ENCODE measurements around the gene TPPP3. TPM values are rescaled to one million over a fixed set of nuclear protein-coding genes. Genes with fewer than 3 reads are reported as not detected.
"Not testable (repeated sequence)": the region's sequence is repeated elsewhere in the genome, so short reads cannot be mapped to it uniquely, and the experiment has no call there.

Gene TPPP3
- total RNA-seq, 1 donor from 2014 or later, result 1.5 TPM

- Mint-ChIP-seq H3K4me3 (ENCODE audit: unreplicated experiment) (no peak overlapping the region), H3K36me3 (ENCODE audit: unreplicated experiment) (no peaks in the 10 kb centered on the region), H3K9me3 (ENCODE audit: unreplicated experiment) (no peaks in the 10 kb centered on the region), H3K4me1 (ENCODE audit: unreplicated experiment) (no peaks in the 10 kb centered on the region), H3K27ac (ENCODE audit: unreplicated experiment) (no peak overlapping the region), H3K27me3 (ENCODE audit: unreplicated experiment) (peaks cover 65% of the 10 kb centered on the region)
- no peak for TF ChIP-seq CTCF (IDR thresholded peaks at IDR 0.05)
- no peak for DNase-seq (ENCODE audit: extremely low spot score, unreplicated experiment)
Measured at GRCh38 chr16:67361038-67361437, 32.3 kb downstream of the TPPP3 start.

GRCh38 chr16:67359540-67360269, 33.6 kb downstream of the TPPP3 start:
- not testable (repeated sequence) for H3K9me3 Mint-ChIP-seq (ENCODE audit: unreplicated experiment); H3K4me3 Mint-ChIP-seq (ENCODE audit: unreplicated experiment); H3K4me1 Mint-ChIP-seq (ENCODE audit: unreplicated experiment); DNase-seq (ENCODE audit: extremely low spot score, unreplicated experiment); H3K27ac Mint-ChIP-seq (ENCODE audit: unreplicated experiment); H3K36me3 Mint-ChIP-seq (ENCODE audit: unreplicated experiment)
- peaks cover 63% of the 10 kb centered on the region for H3K27me3 Mint-ChIP-seq (ENCODE audit: unreplicated experiment)

- Mint-ChIP-seq H3K4me3 (ENCODE audit: unreplicated experiment) (no peak overlapping the region), H3K36me3 (ENCODE audit: unreplicated experiment) (no peaks in the 10 kb centered on the region), H3K9me3 (ENCODE audit: unreplicated experiment) (no peaks in the 10 kb centered on the region), H3K27me3 (ENCODE audit: unreplicated experiment) (peaks cover 57% of the 10 kb centered on the region), H3K27ac (ENCODE audit: unreplicated experiment) (no peak overlapping the region), H3K4me1 (ENCODE audit: unreplicated experiment) (no peaks in the 10 kb centered on the region)
- no peak for TF ChIP-seq CTCF (IDR thresholded peaks at IDR 0.05)
- DNase-seq (ENCODE audit: extremely low spot score, unreplicated experiment), result no peak
Measured at GRCh38 chr16:67357561-67357960, 35.7 kb downstream of the TPPP3 start.

- Mint-ChIP-seq H3K27me3 (ENCODE audit: unreplicated experiment) (peaks cover 60% of the 10 kb centered on the region), H3K27ac (ENCODE audit: unreplicated experiment) (no peak overlapping the region), H3K9me3 (ENCODE audit: unreplicated experiment) (no peaks in the 10 kb centered on the region), H3K4me1 (ENCODE audit: unreplicated experiment) (no peaks in the 10 kb centered on the region), H3K4me3 (ENCODE audit: unreplicated experiment) (no peak overlapping the region), H3K36me3 (ENCODE audit: unreplicated experiment) (no peaks in the 10 kb centered on the region)
- DNase-seq (ENCODE audit: extremely low spot score, unreplicated experiment), result no peak
- no peak for TF ChIP-seq CTCF (IDR thresholded peaks at IDR 0.05)
Measured at GRCh38 chr16:67356396-67356795, 36.9 kb downstream of the TPPP3 start.

- not testable (repeated sequence) for H3K27ac Mint-ChIP-seq (ENCODE audit: unreplicated experiment); H3K4me3 Mint-ChIP-seq (ENCODE audit: unreplicated experiment); H3K9me3 Mint-ChIP-seq (ENCODE audit: unreplicated experiment); H3K36me3 Mint-ChIP-seq (ENCODE audit: unreplicated experiment); DNase-seq (ENCODE audit: extremely low spot score, unreplicated experiment); H3K4me1 Mint-ChIP-seq (ENCODE audit: unreplicated experiment)
- H3K27me3 Mint-ChIP-seq (ENCODE audit: unreplicated experiment), result peaks cover 52% of the 10 kb centered on the region
Measured at GRCh38 chr16:67352463-67352862, 40.8 kb downstream of the TPPP3 start.

- no peak for TF ChIP-seq CTCF (IDR thresholded peaks at IDR 0.05)
- no peaks in the 10 kb centered on the region for H3K36me3 Mint-ChIP-seq (ENCODE audit: unreplicated experiment)
- H3K27me3 Mint-ChIP-seq (ENCODE audit: unreplicated experiment), result peaks cover 44% of the 10 kb centered on the region
- no peak overlapping the region for H3K4me3 Mint-ChIP-seq (ENCODE audit: unreplicated experiment)
- no peak overlapping the region for H3K27ac Mint-ChIP-seq (ENCODE audit: unreplicated experiment)
- H3K9me3 Mint-ChIP-seq (ENCODE audit: unreplicated experiment), result no peaks in the 10 kb centered on the region
- DNase-seq (ENCODE audit: extremely low spot score, unreplicated experiment), result no peak
- no peaks in the 10 kb centered on the region for H3K4me1 Mint-ChIP-seq (ENCODE audit: unreplicated experiment)
Measured at GRCh38 chr16:67350324-67350723, 43.0 kb downstream of the TPPP3 start.

Data from osteocyte (in vitro differentiated cells).